ENCODE data around the gene PORCN. TPM values are rescaled to one million over a fixed set of nuclear protein-coding genes. Genes with fewer than 3 reads are reported as not detected.
"Not testable (repeated sequence)": the region's sequence is repeated elsewhere in the genome, so short reads cannot be mapped to it uniquely, and the experiment has no call there.

The PORCN gene
- total and polyA plus RNA-seq, 2 of the 4 experiments (the other 2 are of a cell fraction), result 4.1 to 10.1 TPM

- H3K4me1 ChIP-seq (ENCODE audit: control insufficient read depth, insufficient read depth, low read length); H4K5ac ChIP-seq (ENCODE audit: low read depth, low read length); H4K91ac ChIP-seq (ENCODE audit: insufficient read depth, low read depth, low read length); BruUV-seq (replicated peaks); dilution Hi-C loops (cut with HindIII; ENCODE audit: low sequenced_read_pairs, unreplicated experiment); H3K9ac ChIP-seq (ENCODE audit: low read depth, low read length); H3K4me2 ChIP-seq (ENCODE audit: low read depth, low read length); H3K18ac ChIP-seq (ENCODE audit: low read depth, low read length); CTCF ChIA-PET; H3K9me3 ChIP-seq (ENCODE audit: control insufficient read depth, insufficient read depth, low read length); DNase-seq; H3K4me3 ChIP-seq (ENCODE audit: insufficient read depth, low read depth, low read length); H3K27ac ChIP-seq (ENCODE audit: insufficient read depth, low read length); intact Hi-C loops (cut with micrococcal nuclease); H2BK20ac ChIP-seq (ENCODE audit: low read depth, low read length); H2BK120ac ChIP-seq (ENCODE audit: low read depth, low read length); ATAC-seq (ENCODE audit: low read depth); H2AK5ac ChIP-seq (ENCODE audit: low read depth, low read length); H4K20me1 ChIP-seq (ENCODE audit: insufficient read depth, low read length); H3K9me1 ChIP-seq (ENCODE audit: insufficient read depth, low read length); H3K4ac ChIP-seq (ENCODE audit: low read depth, low read length); H2AFZ ChIP-seq (replicated peaks; ENCODE audit: low read length, poor library complexity); H3K14ac ChIP-seq (replicated peaks; ENCODE audit: low read depth, low read length); H3K56ac ChIP-seq (ENCODE audit: extremely low read depth, insufficient read depth, low read length); H3K23ac ChIP-seq (ENCODE audit: low read depth, low read length); H2BK5ac ChIP-seq (ENCODE audit: low read depth, low read length, poor library complexity, severe bottlenecking); POLR2A ChIA-PET (ENCODE audit: unreplicated experiment); in situ Hi-C loops (cut with MboI; ENCODE audit: low sequenced_read_pairs); H3K27me3 ChIP-seq (ENCODE audit: control insufficient read depth, insufficient read depth, low read length); H2BK15ac ChIP-seq (ENCODE audit: low read depth, low read length); H4K8ac ChIP-seq (ENCODE audit: low read depth in 2 of 2, low read length in 2 of 2); H3K79me1 ChIP-seq (ENCODE audit: low read depth in 1 of 2, low read length in 2 of 2); H2AK9ac ChIP-seq (replicated peaks; ENCODE audit: low read depth, low read length, poor library complexity): not testable (repeated sequence)
- WGBS, 2 experiments (ENCODE audit: extremely low coverage in 2 of 2, insufficient read length in 1 of 2), result no CpG with 5 or more reads among the region's 9 CpGs
- H3K36me3 ChIP-seq (ENCODE audit: control insufficient read depth, insufficient read depth, low read length), result peaks cover 26% of the 10 kb centered on the region
These were observed 47.0 kb downstream of the PORCN start for GRCh38 chrX:48555731-48556325.
